NCI-H446 (cell line): ENCODE data around the gene BMS1.
"Not testable (repeated sequence)": the region's sequence is repeated elsewhere in the genome, so short reads cannot be mapped to it uniquely, and the experiment has no call there.

ENCODE experiments used
- DNase-seq, 2 experiments: peaks; one replicate each; lab custom pipeline; 2025; lab: John Stamatoyannopoulos, UW

The BMS1 gene

DNA sequence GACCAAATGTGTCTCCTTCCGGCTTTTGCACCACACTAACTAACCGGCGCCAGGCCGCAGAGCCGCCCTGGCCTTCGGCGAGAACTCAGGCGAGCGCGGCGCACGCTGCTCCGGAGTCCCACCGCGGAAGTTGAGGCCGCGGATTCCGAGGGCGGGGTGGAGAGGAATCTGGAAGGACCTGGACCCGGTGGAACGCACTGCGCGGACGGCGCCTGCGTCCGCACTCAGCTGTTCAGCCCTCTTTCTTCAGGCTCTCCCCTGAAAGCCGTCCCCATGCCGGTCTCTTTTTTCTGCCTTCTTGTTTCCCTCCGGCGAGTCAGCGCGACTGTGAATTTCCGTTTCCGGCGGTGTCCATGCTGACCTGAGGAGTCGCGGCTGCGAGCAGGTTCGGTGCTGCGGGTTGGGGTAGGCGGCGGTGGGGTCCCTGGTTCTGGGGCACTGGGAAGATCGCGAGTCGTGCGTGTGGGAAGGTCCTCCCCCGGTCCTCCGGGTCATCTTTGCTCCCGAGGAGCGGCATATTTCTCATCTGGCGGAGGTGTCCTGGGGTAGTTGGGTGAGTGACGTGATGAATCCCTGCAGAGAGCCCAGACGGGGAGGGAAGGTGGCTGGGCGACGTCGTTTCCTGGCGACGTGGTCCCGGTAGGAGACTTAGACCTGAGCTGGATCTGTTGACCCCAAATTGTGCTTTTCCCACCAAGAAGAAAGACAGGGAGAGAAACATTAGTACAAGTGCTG is at the start of gene BMS1:
Gene BMS1 (plus strand): TSS at position 350 of the 735 bp plus-strand sequence. CDS start 1,600 bp downstream, outside the sequence.
- peak; percentile 67 to 82 for DNase-seq

DNA sequence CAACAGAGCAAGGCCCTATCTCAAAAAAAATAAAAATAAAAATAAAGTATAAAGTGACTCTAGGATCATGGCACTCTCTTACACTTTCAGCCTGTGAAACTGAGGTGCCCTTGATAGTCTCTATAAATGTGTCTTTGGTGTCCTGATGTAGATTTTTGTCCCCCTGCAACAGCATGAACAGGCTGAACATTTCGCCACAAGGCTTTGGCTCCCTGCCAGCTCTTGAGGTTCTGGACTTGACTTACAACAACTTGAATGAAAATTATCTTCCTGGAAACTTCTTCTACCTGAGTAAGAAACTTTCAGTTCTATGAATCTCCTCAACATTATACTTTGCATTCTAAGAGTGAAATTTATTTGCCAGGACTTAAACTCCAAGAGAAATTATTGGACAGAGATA is 48.1 kb upstream of the BMS1 start:
- no peak for DNase-seq

DNA sequence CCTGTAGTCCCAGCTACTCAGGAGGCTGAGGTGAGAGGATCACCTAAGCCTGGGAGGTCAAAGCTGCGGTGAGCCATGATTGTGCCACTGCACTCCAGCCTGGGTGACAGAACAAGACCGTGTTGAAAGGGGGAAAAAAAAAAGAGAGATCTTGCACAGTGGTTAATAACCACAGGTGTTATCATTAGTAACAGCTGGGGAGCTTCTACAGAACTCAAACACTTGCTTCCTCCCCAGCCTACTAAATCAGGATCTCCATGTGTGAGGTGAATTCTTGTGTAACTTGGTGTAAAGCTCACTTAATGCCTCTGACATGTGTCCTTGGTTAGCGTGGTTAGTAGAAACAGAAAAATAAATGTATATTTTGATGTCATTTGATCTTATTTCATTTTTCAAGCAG is 43.9 kb upstream of the BMS1 start:
- DNase-seq, result no peak

GRCh38 chr10:42741536-42741935 is 41.1 kb upstream of the BMS1 start:
- not testable (repeated sequence) for DNase-seq

DNA sequence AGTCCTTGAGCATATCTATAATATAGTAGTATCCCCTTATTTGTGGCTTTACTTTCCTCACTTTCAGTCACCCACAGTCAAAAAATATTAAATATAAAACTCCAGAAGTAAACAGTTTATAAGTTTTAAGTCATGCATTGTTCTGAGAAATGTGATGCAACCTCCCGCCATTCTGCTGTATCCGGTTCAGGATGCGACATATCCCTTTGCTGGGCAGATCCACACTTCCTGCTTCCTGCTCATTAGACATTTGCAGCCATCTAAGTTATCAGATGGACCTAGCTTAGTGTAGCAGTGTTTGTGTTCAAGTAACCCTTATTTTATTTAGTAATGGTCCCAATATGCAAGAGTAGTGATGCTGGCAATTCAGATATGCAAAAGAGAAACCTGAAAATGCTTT is 38.9 kb upstream of the BMS1 start:
- DNase-seq, result no peak

DNA sequence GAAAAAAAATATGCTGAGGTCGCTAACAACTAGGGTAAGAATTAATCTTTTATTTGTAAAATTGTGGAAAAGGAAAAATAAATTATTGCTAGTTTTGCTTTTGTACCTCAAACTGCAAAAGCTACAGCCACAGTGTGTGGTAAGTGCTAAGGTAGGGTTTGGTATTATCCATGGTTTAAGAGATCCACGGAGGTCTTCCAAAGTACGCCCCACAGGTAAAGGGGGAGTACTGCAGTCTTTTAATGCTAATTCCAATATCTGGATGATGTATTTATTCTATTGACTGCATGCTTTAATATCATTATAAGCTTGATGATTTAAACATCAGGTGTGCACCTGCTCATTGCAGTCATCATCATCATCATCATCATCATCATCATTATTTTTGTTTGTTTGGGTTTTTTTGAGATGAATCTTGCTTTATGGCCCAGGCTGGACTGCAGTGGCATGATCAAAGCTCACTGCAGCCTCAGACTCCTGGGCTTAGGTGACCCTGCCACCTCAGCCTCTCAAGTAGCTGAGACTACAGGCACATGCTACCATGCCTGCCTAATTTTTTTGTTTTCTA is 38.4 kb upstream of the BMS1 start:
- DNase-seq, result no peak

DNA sequence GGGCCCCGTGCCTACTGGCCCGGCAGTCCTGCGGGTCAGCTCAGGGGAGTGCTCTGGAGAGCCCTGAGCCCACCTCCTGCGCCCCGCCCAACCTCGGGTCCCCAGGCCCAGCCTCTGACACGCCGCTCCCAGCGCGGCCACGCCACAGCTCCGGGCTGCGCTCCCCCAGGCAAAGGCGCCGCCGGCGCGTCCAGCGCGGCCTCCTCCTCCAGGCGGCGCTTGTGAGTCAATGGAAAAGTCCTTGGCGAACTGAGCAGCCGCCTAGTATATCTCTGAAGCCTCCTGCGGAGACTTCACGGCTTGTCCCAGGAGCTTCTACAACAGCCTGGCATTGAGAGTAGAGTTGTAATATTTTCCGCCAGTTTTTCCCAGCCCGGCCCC is 29.5 kb upstream of the BMS1 start:
- peak in 1 of 2 experiments; percentile 45 for DNase-seq

GRCh38 chr10:42753507-42754154 is 29.0 kb upstream of the BMS1 start:
- DNase-seq, result no peak

DNA sequence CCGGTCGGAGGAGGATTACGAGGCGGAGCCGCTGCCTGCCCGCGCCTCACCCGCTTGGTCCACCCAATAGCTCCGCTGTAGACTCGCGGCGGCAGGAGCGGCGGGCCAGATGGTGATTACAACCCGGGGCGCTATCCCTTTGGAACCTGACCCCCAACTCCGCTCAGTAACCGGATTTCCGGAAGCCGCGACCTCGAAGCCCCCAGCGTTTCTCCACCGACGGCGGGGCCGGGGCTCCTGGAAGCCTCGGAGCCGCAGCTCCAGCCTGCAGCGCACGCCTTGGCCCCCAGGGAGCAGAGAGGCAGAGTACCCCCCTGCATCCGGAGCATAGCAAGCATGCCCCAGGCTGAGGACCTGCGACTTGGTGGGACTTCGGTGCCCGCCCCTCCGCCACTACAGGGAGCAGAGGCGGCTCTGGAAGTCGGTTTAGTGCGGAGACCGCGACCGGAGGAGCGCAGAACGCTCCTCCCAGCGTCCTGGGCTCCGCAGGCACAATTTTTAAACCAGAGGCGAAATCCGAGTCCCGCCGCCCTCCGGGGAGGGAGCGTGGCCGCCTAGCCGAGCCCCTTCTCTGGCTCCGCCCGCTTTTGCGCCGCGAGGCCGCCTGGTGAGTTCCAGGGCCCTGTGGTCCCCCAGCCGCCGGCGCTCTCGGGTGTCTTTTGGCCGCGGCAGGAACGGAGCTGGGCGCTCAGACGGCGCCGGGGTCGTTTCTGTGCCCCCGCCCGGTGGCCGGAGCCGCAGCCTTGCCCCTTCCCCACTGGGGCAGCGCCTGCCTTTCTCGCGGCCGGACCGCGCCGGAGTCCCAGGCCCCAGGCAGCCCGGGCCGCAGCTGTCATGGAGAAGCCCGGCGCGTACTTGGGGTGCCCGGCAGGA is 28.2 kb upstream of the BMS1 start:
- DNase-seq, result no peak

DNA sequence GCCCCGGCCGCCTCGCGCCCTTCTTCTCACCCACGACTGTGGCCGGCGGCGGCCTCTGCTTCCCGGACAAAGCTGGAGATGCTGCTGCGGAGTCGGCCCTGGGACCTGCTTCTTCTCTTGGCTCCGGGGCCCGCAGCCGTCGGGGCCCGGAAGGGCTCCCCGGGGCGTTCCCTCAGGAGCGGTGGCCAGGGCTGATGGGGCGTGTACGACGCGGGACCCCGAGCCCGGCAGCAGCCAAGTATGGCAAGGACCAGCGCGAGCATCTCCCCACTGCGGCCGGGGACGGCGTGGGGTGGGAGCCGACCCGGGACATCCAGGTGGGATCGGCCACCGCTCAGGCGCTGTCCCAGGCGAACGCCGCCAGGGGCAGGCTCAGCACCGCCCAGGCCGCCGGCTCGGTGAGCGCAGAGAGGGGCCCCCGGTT is 27.6 kb upstream of the BMS1 start:
- no peak for DNase-seq

DNA sequence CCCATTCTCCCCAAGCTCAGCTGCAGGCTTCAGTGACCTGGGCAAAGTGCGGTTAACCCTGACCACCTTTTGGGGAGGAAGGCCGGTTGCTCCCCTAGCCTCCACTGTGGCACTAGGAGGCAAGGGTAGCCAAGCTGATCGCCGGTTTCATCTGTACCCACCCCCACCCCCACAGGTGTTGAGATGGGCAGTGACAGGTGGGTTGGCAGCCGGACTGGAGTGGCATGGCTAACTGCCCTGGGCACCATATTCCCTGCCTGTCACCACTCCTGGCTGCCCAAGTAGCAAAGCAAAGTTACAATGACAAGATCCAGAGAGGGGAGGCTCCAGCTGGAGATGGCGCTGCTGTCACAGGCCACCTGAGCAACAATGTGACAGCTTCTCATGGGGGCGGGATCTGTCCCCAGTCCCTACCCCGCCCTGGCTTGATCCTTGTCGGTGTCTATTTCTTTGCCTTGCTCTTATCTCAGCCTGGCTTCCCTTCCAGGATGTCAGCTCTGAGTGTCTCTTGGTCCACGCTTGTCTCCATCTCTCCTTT is 27.0 kb upstream of the BMS1 start:
- DNase-seq, result no peak

DNA sequence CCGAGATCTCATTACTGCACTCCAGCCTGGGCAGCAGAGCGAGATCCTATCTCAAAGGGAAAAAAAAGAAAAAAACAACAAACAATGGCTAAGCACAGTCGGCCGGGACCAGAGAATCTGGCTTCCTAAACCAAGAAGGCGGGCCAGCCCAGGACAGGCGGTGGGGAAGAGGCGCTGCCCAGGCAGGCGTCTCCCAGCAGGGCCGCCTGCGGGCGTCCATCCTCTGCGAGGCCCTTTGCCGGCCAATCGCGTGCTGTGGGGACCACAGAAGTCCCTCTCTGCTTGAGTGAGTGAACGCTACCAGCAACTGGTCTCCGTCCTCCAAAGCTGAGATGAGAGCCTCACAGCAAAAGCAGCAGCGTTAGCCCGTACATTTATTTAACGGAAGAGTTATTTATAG is 14.7 kb upstream of the BMS1 start:
- DNase-seq, result no peak

GRCh38 chr10:42768581-42769152 is 13.9 kb upstream of the BMS1 start:
- DNase-seq, result no peak

DNA sequence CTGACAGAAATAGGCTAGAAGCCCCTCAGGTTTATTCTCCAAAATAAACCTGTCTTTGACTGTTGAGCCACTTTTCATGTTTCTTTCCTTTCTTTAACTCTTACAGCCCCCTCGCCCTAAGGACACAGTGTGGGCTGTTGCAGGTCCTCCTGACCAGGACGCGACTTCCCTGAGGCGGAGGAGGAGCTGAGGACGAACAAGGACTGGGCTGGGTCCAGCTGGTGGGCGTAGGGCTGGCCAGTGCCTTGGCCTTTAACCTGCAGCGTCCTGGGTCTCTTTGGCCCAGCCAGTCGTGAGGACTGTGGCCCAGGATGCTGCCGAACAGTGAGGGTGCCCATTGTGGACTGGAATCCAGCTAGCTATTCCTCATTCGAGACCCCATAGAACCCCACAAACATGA is 13.4 kb upstream of the BMS1 start:
- DNase-seq, result no peak

- no peak for DNase-seq
Observed at GRCh38 chr10:42769673-42770072, 12.9 kb upstream of the BMS1 start.

DNA sequence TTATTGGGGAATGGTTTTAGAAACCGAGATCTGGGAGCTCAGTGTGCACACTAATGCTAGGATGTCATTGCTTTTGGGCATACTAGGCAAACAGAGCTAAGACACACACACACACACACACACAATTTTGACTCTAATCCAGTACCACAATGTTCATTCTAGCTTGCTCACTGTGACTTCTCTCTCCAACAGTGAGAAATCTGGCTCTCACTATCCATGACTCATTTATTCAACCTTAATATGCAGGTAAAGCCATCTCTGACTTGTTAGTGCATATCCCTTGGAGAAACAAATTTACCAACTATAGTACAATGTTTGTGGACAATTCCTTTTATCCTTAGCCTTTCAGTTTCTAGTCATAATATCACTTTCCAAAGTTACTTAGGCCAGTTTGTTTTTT is 5.9 kb upstream of the BMS1 start:
- no peak for DNase-seq

- no peak for DNase-seq
Observed at GRCh38 chr10:42780456-42780855, 2.1 kb upstream of the BMS1 start.

- DNase-seq, result no peak
Observed at GRCh38 chr10:42781893-42782445, 626 bp upstream of the BMS1 start.

GRCh38 chr10:42783181-42783549 is 570 bp downstream of the BMS1 start:
- no peak for DNase-seq

DNA sequence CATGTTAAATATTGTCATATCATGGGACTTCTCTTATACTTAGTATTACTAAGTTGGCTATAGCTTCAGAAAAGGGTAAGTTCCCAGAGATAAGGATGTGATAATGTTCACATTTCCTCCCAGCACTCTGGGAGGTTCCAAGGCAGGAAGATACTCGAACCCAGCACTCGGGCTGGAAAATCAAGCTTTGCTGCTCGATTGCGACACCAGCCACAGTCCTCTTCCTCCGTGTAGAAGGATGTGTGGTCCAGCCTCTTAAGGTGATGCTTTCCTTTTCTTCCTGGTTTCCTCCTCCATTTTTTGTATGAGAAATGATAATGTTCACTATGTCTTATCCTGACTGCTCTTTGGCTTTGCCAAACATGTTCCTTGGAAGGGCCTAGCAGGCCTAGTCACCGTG is 3.2 kb downstream of the BMS1 start:
- no peak for DNase-seq

DNA sequence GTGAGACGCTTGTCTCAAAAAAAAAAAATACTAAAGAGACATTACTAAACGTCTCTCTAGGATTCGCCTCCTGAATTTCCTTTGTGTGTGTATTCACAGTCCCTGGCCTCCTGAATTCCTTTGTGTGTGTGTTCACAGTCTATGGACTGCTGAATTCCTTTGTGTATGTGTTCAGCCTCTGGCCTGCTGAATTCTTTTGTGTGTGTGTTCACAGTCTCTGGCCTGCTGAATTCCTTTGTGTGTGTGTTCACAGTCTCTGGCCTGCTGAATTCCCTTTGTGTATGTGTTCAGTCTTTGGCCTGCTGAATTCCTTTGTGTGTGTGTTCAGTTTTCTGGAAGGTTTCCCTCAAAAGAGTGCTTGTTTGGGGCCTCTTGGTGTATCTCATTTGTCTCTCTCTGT is 8.2 kb downstream of the BMS1 start:
- DNase-seq, result no peak

DNA sequence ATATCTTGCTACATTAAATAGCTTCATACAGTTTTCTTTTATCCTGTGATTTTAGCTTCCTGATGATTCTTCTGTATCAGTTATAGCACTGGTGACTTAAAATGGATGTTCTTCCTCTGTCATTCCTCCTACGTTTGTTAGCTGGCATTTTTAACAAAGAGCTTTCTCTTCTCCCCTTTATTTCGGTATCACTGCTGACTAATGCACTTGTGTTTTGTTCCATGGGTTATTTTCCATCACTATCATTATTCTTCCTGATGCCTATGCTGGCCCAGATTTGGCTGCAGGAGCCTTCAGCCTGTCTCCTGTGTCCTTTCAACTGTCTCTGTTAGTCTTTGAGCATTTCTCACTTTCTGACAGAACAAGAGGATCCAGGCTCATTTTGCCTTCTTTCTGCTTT is 13.1 kb downstream of the BMS1 start:
- no peak for DNase-seq
